CD4-positive, alpha-beta T cell (primary cell): Measurements from ENCODE around the gene CYP11A1. TPM values are rescaled to one million over a fixed set of nuclear protein-coding genes. Genes with fewer than 3 reads are reported as not detected.

Experiments
- ATAC-seq: fragments of 200-7000 bp; cut with Tn5 transposase; one replicate; pipeline ENCODE4 v1.10.0; 2022; ENCODE audit warnings: mild to moderate bottlenecking; ENCODE audit not compliant: poor library complexity
- CTCF ChIA-PET: fragments of 350-600 bp; sonication (Branson Sonifier 250); formaldehyde crosslinking; loops from one replicate; lab custom pipeline; 2021; ENCODE audit warnings: antibody characterized with exemption, inconsistent platforms; lab: Charles Lee
- POLR2A ChIA-PET: fragments of 350-600 bp; sonication (Branson Sonifier 250); formaldehyde crosslinking; loops from one replicate; lab custom pipeline; 2021; ENCODE audit warnings: antibody characterized with exemption, inconsistent platforms; lab: Charles Lee
- DNase-seq, 14 experiments: peaks; one replicate each; pipeline ENCODE4 v3.0.0-alpha.2; 2013 to 2020; ENCODE audit warnings: mixed read lengths in 2 of 14
- H3K27ac ChIP-seq, 2 donors: one replicate each; pipeline versions ENCODE4 v1.5.1 to v1.7.0; 2013; ENCODE audit warnings: low read length in 2 of 2, low read depth in 1 of 2, mild to moderate bottlenecking in 1 of 2
- H3K27me3 ChIP-seq, 2 experiments: 1 replicate in 1 of 2; 2 replicates in 1 of 2; pipeline versions ENCODE4 v1.6.1 to v1.7.0; 2013; ENCODE audit warnings: low read length in 2 of 2, control low read depth in 1 of 2, mild to moderate bottlenecking in 1 of 2, moderate library complexity in 1 of 2; ENCODE audit not compliant: insufficient read depth in 2 of 2, control insufficient read depth in 1 of 2
- H3K36me3 ChIP-seq: one replicate; pipeline ENCODE4 v1.6.1; 2013; ENCODE audit warnings: low read length, control low read depth; ENCODE audit not compliant: insufficient read depth
- H3K4me1 ChIP-seq: one replicate; pipeline ENCODE4 v1.6.1; 2013; ENCODE audit warnings: low read length, control low read depth; ENCODE audit not compliant: insufficient read depth
- H3K4me3 ChIP-seq: one replicate; pipeline ENCODE4 v1.5.1; 2013; ENCODE audit warnings: mild to moderate bottlenecking, low read length, moderate library complexity
- H3K9me3 ChIP-seq, 2 experiments: 1 replicate in 1 of 2; 2 replicates in 1 of 2; pipeline versions ENCODE4 v1.6.1 to v1.7.0; 2013; ENCODE audit warnings: low read length in 2 of 2, mild to moderate bottlenecking in 2 of 2, control low read depth in 1 of 2, moderate library complexity in 1 of 2; ENCODE audit not compliant: control insufficient read depth in 1 of 2, insufficient read depth in 1 of 2
- H3K27ac Mint-ChIP-seq: one replicate; pipeline ENCODE4 v1.8.0; 2020; ENCODE audit warnings: mixed read lengths
- H3K27me3 Mint-ChIP-seq: one replicate; pipeline ENCODE4 v1.8.0; 2021; ENCODE audit warnings: mixed read lengths
- H3K36me3 Mint-ChIP-seq: one replicate; pipeline ENCODE4 v1.8.0; 2021; ENCODE audit warnings: low read depth, mixed read lengths
- H3K4me1 Mint-ChIP-seq: one replicate; pipeline ENCODE4 v1.8.0; 2021; ENCODE audit warnings: low read depth, mixed read lengths
- H3K4me3 Mint-ChIP-seq: one replicate; pipeline ENCODE4 v1.8.0; 2020; ENCODE audit warnings: mild to moderate bottlenecking, mixed read lengths
- H3K9me3 Mint-ChIP-seq: one replicate; pipeline ENCODE4 v1.8.0; 2020; ENCODE audit warnings: mixed read lengths
- CTCF ChIP-seq: fragments of 200-600 bp; IDR thresholded peaks from one replicate; pipeline ENCODE4 v1.8.0; 2022; ENCODE audit warnings: antibody characterized with exemption, mild to moderate bottlenecking
- intact Hi-C, 2 experiments: fragments of 100-400 bp; cut with DNase I in 1 of 2; cut with micrococcal nuclease in 1 of 2; formaldehyde crosslinking; loops; one replicate each; pipeline versions ENCODE4 v1.15.1 to v1.9.0; 2023 to 2025; cut with DNase I, micrococcal nuclease
- total RNA-seq, 174 experiments: library from RNA in 2 of 174; stranded (reverse) in 2 of 174; gene quantifications; one replicate each; pipeline ENCODE4 v1.2.3 and lab custom pipeline; 2021 to 2026

CYP11A1 gene
- total RNA-seq, 2 experiments from 2014 or later = not detected

GRCh38 chr15:74403991-74404563, 36.6 kb upstream of the CYP11A1 start:
- DNase-seq (no peak), ATAC-seq (no peak)
- Mint-ChIP-seq H3K27ac (no peak overlapping the region), H3K9me3 (no peaks in the 10 kb centered on the region), H3K36me3 (no peaks in the 10 kb centered on the region), H3K4me1 (peaks cover 46% of the 10 kb centered on the region), H3K27me3 (no peaks in the 10 kb centered on the region), H3K4me3 (no peak overlapping the region)
- H3K27ac ChIP-seq = no peak overlapping the region
- ChIA-PET POLR2A (interaction anchor here (1.3 kb wide), 1 partner anchor 1048 kb away, joined by 3 read pairs; the partner anchor contains the start of gene SIN3A), CTCF (no interaction called here)
- peaks cover 48% of the 10 kb centered on the region for H3K4me1 ChIP-seq
- H3K9me3 ChIP-seq = no peaks in the 10 kb centered on the region
- TF ChIP-seq CTCF = no peak
- H3K27me3 ChIP-seq = no peaks in the 10 kb centered on the region
- intact Hi-C loops = no loop called here
- H3K36me3 ChIP-seq = no peaks in the 10 kb centered on the region
- H3K4me3 ChIP-seq = no peak overlapping the region

GRCh38 chr15:74403588-74403919, 36.1 kb upstream of the CYP11A1 start:
- intact Hi-C loops = no loop called here
- Mint-ChIP-seq H3K27me3 (no peaks in the 10 kb centered on the region), H3K4me1 (peaks cover 49% of the 10 kb centered on the region), H3K36me3 (no peaks in the 10 kb centered on the region), H3K27ac (no peak overlapping the region), H3K9me3 (no peaks in the 10 kb centered on the region), H3K4me3 (no peak overlapping the region)
- Histone ChIP-seq H3K27ac (no peak overlapping the region), H3K36me3 (no peaks in the 10 kb centered on the region), H3K4me3 (no peak overlapping the region), H3K4me1 (peaks cover 48% of the 10 kb centered on the region), H3K27me3 (no peaks in the 10 kb centered on the region), H3K9me3 (no peaks in the 10 kb centered on the region)
- POLR2A ChIA-PET = interaction anchor here (1.3 kb wide), 1 partner anchor 1048 kb away, joined by 3 read pairs; the partner anchor contains the start of gene SIN3A
- CTCF ChIA-PET = no interaction called here
- no peak for ATAC-seq
- DNase-seq = no peak
- TF ChIP-seq CTCF = no peak

- H3K4me3 ChIP-seq = no peak overlapping the region
- ChIA-PET POLR2A (interaction anchor here (0.8 to 1.3 kb wide), 2 partner anchors 388 to 1049 kb away, joined by 3 read pairs; partner anchors contain the start of gene SIN3A), CTCF (no interaction called here)
- peaks cover 51% of the 10 kb centered on the region for H3K4me1 ChIP-seq
- Mint-ChIP-seq H3K4me1 (peaks cover 49% of the 10 kb centered on the region), H3K27ac (peak overlapping the region; percentile 3), H3K4me3 (peak overlapping the region; percentile 48), H3K27me3 (no peaks in the 10 kb centered on the region), H3K9me3 (no peaks in the 10 kb centered on the region), H3K36me3 (no peaks in the 10 kb centered on the region)
- H3K36me3 ChIP-seq = no peaks in the 10 kb centered on the region
- no peaks in the 10 kb centered on the region for H3K27me3 ChIP-seq
- peak overlapping the region in 1 of 2 donors; percentile 9 for H3K27ac ChIP-seq
- peak in 11 of 14 experiments; percentile 16 to 75 (median 57) for DNase-seq
- peak; percentile 73 for ATAC-seq
- intact Hi-C loops = no loop called here
- TF ChIP-seq CTCF = no peak
- no peaks in the 10 kb centered on the region for H3K9me3 ChIP-seq
Observed at GRCh38 chr15:74402873-74403587, 35.6 kb upstream of the CYP11A1 start.
